HEK293 (cell line): ENCODE results near the gene ZBTB25.

Experiments
- CTCF ChIA-PET: fragments of 350-600 bp; formaldehyde crosslinking; extraction: SDS; loops from one replicate; lab custom pipeline; 2021; ENCODE audit warnings: antibody characterized with exemption; lab: Yijun Ruan, JAX
- POLR2A ChIA-PET: fragments of 300-600 bp; formaldehyde crosslinking; extraction: SDS; loops from one replicate; lab custom pipeline; 2020; ENCODE audit warnings: antibody characterized with exemption, inconsistent platforms; lab: Yijun Ruan, JAX
- H3K27ac ChIP-seq: fragments of 200-500 bp; sonication (Bioruptor generic); 2 replicates; pipeline ENCODE4 v1.5.1; 2014; ENCODE audit warnings: low read depth, low read length, control low read depth, inconsistent platforms; ENCODE audit errors: extremely low read depth
- H3K36me3 ChIP-seq, 2 experiments: fragments of 200-500 bp in 1 of 2; sonication (Bioruptor generic) in 1 of 2; 1 replicate in 1 of 2; 2 replicates in 1 of 2; pipeline ENCODE4 v1.5.1; 2014 to 2017; ENCODE audit warnings: inconsistent platforms in 2 of 2, low read length in 2 of 2; ENCODE audit not compliant: control insufficient read depth in 2 of 2, insufficient read depth in 1 of 2
- H3K4me1 ChIP-seq: fragments of 200-500 bp; sonication (Bioruptor generic); 2 replicates; pipeline ENCODE4 v1.5.1; 2014; ENCODE audit warnings: mild to moderate bottlenecking, low read length, inconsistent platforms; ENCODE audit not compliant: control insufficient read depth, insufficient read depth
- H3K4me3 ChIP-seq: 2 replicates; pipeline ENCODE4 v1.5.1; 2011; ENCODE audit warnings: low read depth, mild to moderate bottlenecking, control low read depth, low read length, moderate library complexity
- H3K9me3 ChIP-seq: fragments of 200-500 bp; sonication (Bioruptor generic); 2 replicates; pipeline ENCODE4 v1.5.1; 2014; ENCODE audit warnings: low read depth, low read length, inconsistent platforms; ENCODE audit not compliant: control insufficient read depth, insufficient read depth
- FEZF1 ChIP-seq: fragments of 450-650 bp; formaldehyde crosslinking; IDR thresholded peaks from 2 replicates; pipeline ENCODE4 v1.5.1; 2016; ENCODE audit warnings: missing biosample characterization, missing genetic modification characterization
- GLI4 ChIP-seq: fragments of 450-650 bp; formaldehyde crosslinking; IDR thresholded peaks from 2 replicates; pipeline ENCODE4 v1.5.1; 2016; ENCODE audit warnings: missing biosample characterization, missing genetic modification characterization
- GLIS2 ChIP-seq: fragments of 450-650 bp; formaldehyde crosslinking; IDR thresholded peaks from 2 replicates; pipeline ENCODE4 v1.5.1; 2016; ENCODE audit warnings: missing biosample characterization, missing genetic modification characterization
- KLF1 ChIP-seq: fragments of 450-650 bp; formaldehyde crosslinking; IDR thresholded peaks from 2 replicates; pipeline ENCODE4 v1.5.1; 2016; ENCODE audit warnings: missing biosample characterization, missing genetic modification characterization
- MEIS1 ChIP-seq: sonication (generic); formaldehyde crosslinking; IDR thresholded peaks from 2 replicates; pipeline ENCODE4 v1.8.1; 2022; ENCODE audit warnings: missing genetic modification reagents, mild to moderate bottlenecking, borderline replicate concordance
- RBAK ChIP-seq: fragments of 450-650 bp; formaldehyde crosslinking; IDR thresholded peaks from 2 replicates; pipeline ENCODE4 v1.5.1; 2016; ENCODE audit warnings: missing biosample characterization, missing genetic modification characterization
- REPIN1 ChIP-seq: fragments of 450-650 bp; formaldehyde crosslinking; IDR thresholded peaks from 2 replicates; pipeline ENCODE4 v1.5.1; 2017; ENCODE audit warnings: missing biosample characterization, missing genetic modification characterization, low read depth
- SETDB1 ChIP-seq: IDR thresholded peaks from one replicate; pipeline ENCODE4 v1.6.1; 2017; ENCODE audit warnings: mild to moderate bottlenecking, low read length, moderate library complexity, mixed read lengths; ENCODE audit not compliant: insufficient read length
- TRIM28 ChIP-seq: IDR thresholded peaks from 2 replicates; pipeline ENCODE4 v1.6.1; 2011; ENCODE audit warnings: low read length, control low read depth, borderline replicate concordance
- ZBTB21 ChIP-seq: fragments of 450-650 bp; formaldehyde crosslinking; IDR thresholded peaks from 2 replicates; pipeline ENCODE4 v1.5.1; 2017; ENCODE audit warnings: missing biosample characterization, missing genetic modification characterization
- ZBTB48 ChIP-seq: fragments of 450-650 bp; formaldehyde crosslinking; IDR thresholded peaks from 2 replicates; pipeline ENCODE4 v1.5.1; 2016; ENCODE audit warnings: missing biosample characterization, missing genetic modification characterization
- ZFP69B ChIP-seq: fragments of 450-650 bp; formaldehyde crosslinking; IDR thresholded peaks from 2 replicates; pipeline ENCODE4 v1.5.1; 2016; ENCODE audit warnings: missing biosample characterization, missing genetic modification characterization
- ZIC2 ChIP-seq: fragments of 450-650 bp; formaldehyde crosslinking; IDR thresholded peaks from 2 replicates; pipeline ENCODE4 v1.5.1; 2016; ENCODE audit warnings: missing biosample characterization, missing genetic modification characterization
- ZNF133 ChIP-seq: fragments of 450-650 bp; formaldehyde crosslinking; IDR thresholded peaks from 2 replicates; pipeline ENCODE4 v1.5.1; 2016; ENCODE audit warnings: missing biosample characterization, missing genetic modification characterization
- ZNF174 ChIP-seq: fragments of 450-650 bp; formaldehyde crosslinking; IDR thresholded peaks from 2 replicates; pipeline ENCODE4 v1.5.0; 2017; ENCODE audit warnings: missing biosample characterization, mild to moderate bottlenecking, missing genetic modification characterization
- ZNF214 ChIP-seq: fragments of 450-650 bp; formaldehyde crosslinking; IDR thresholded peaks from 2 replicates; pipeline ENCODE4 v1.5.1; 2017; ENCODE audit warnings: missing biosample characterization, mild to moderate bottlenecking, missing genetic modification characterization, borderline replicate concordance
- ZNF223 ChIP-seq: fragments of 450-650 bp; formaldehyde crosslinking; IDR thresholded peaks from 2 replicates; pipeline ENCODE4 v1.5.1; 2016; ENCODE audit warnings: missing biosample characterization, missing genetic modification characterization
- ZNF24 ChIP-seq: fragments of 450-650 bp; formaldehyde crosslinking; IDR thresholded peaks from 2 replicates; pipeline ENCODE4 v1.5.1; 2016; ENCODE audit warnings: missing biosample characterization, missing genetic modification characterization
- ZNF426 ChIP-seq: fragments of 450-650 bp; formaldehyde crosslinking; IDR thresholded peaks from 2 replicates; pipeline ENCODE4 v1.5.1; 2017; ENCODE audit warnings: missing biosample characterization, missing genetic modification characterization, mild to moderate bottlenecking, inconsistent platforms, moderate library complexity
- ZNF433 ChIP-seq: fragments of 450-650 bp; formaldehyde crosslinking; IDR thresholded peaks from 2 replicates; pipeline ENCODE4 v1.5.1; 2016; ENCODE audit warnings: missing biosample characterization, missing genetic modification characterization, low read depth
- ZNF600 ChIP-seq: fragments of 450-650 bp; formaldehyde crosslinking; IDR thresholded peaks from 2 replicates; pipeline ENCODE4 v1.5.1; 2016; ENCODE audit warnings: missing biosample characterization, missing genetic modification characterization
- ZNF664 ChIP-seq: fragments of 450-650 bp; formaldehyde crosslinking; IDR thresholded peaks from 2 replicates; pipeline ENCODE4 v1.5.1; 2016; ENCODE audit warnings: missing biosample characterization, missing genetic modification characterization
- ZNF768 ChIP-seq: fragments of 450-650 bp; formaldehyde crosslinking; IDR thresholded peaks from 2 replicates; pipeline ENCODE4 v1.5.1; 2018; ENCODE audit warnings: missing biosample characterization, mild to moderate bottlenecking, missing genetic modification characterization
- ZNF830 ChIP-seq: fragments of 450-650 bp; IDR thresholded peaks from 2 replicates; pipeline ENCODE4 v1.5.0; 2018; ENCODE audit warnings: missing biosample characterization, missing genetic modification characterization, low read depth, mild to moderate bottlenecking, moderate library complexity
- ZNF843 ChIP-seq: fragments of 450-650 bp; formaldehyde crosslinking; IDR thresholded peaks from 2 replicates; pipeline ENCODE4 v1.5.1; 2016; ENCODE audit warnings: missing biosample characterization, missing genetic modification characterization
- ZSCAN23 ChIP-seq: fragments of 450-650 bp; formaldehyde crosslinking; IDR thresholded peaks from 2 replicates; pipeline ENCODE4 v1.5.1; 2016; ENCODE audit warnings: missing biosample characterization, missing genetic modification characterization
- TF ChIP-seq, protein P1 (sequence below): fragments of 450-650 bp; formaldehyde crosslinking; IDR thresholded peaks from 2 replicates; pipeline ENCODE4 v1.5.1; 2016; ENCODE audit warnings: missing biosample characterization, missing genetic modification characterization, borderline replicate concordance
- TF ChIP-seq, protein P2 (sequence below): fragments of 450-650 bp; formaldehyde crosslinking; conservative IDR thresholded peaks from 2 replicates; pipeline ENCODE4 v1.5.1; 2016; ENCODE audit warnings: low read depth, missing biosample characterization, missing genetic modification characterization
- TF ChIP-seq, protein P3 (sequence below): fragments of 450-650 bp; formaldehyde crosslinking; IDR thresholded peaks from 2 replicates; pipeline ENCODE4 v1.5.1; 2016; ENCODE audit warnings: missing biosample characterization, missing genetic modification characterization, borderline replicate concordance

ZBTB25 gene

DNA sequence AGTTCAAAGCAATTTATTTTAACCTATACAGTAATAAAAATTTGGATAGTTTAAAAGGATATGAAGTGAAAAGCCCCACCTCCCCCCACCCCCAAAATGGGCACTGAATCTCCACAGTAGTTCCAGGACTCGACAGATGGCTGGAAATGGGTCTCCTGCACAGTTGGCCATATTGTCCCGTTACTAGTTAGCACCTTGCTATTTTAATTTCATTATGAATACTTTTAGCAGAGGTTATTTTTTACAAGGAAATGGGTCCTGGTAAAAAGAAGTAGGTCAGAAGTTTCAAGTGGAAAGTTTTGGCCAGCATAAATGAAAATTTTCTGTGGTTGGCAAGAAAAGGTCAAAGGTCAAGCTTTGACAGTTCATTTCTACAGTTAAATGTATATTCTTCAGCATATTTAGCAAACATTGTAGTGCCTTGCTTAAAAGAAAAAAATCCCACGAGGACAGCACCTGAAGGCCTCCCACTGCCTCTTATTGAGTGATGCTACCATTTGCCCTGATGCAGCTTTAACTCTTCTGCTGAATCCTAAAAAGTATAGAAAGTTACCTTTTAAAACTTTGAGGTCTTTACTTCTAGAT is 87.2 kb downstream of the ZBTB25 start:
- H3K36me3 ChIP-seq: peaks cover 73 to 89% of the 10 kb centered on the region in 2 experiments
- POLR2A ChIA-PET: no interaction called here
- CTCF ChIA-PET: interaction anchor here (0.6 to 8.7 kb wide), 3 partner anchors 16 to 106 kb away, joined by 3 to 88 read pairs (median 3); no protein-coding TSS in a partner anchor

DNA sequence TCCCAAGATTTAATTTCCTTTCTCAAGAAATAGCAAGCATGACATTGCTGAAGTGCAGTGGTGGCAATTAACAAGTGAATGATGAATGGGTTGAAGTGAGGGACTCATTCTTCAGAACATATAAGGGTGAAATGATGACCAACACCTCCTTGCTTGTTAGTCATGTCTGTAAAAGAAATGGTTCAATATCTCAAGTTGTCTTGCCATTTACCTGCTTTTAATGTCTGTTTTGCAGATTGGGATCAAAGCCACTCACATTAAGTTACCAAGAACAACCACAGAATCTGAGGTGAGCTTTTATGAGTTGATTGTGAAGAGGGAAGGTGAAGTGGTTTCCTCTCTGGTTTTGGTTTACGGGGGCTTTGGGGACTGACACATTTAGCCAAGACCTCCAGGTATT is 91.4 kb downstream of the ZBTB25 start:
- Histone ChIP-seq H3K27ac (no peak overlapping the region), H3K4me1 (no peaks in the 10 kb centered on the region), H3K36me3 (peaks cover 60 to 85% of the 10 kb centered on the region in 2 experiments), H3K4me3 (no peak overlapping the region), H3K9me3 (no peaks in the 10 kb centered on the region)
- CTCF ChIA-PET: interaction anchor here (0.6 to 1.5 kb wide), 3 partner anchors 18 to 563 kb away, joined by 3 to 6 read pairs (median 4); no protein-coding TSS in a partner anchor
- TF ChIP-seq ZNF433 (tag by site-specific recombination) (no peak), ZNF24 (tag by site-specific recombination) (no peak), ZNF426 (tag by site-specific recombination) (no peak), GLIS2 (tag by site-specific recombination) (no peak), ZFP69B (tag by site-specific recombination) (no peak), MEIS1 (CRISPR knock-in tag) (no peak), ZNF133 (tag by site-specific recombination) (no peak), RBAK (tag by site-specific recombination) (no peak), ZSCAN23 (tag by site-specific recombination) (no peak)
- TF ChIP-seq, protein P1, sequence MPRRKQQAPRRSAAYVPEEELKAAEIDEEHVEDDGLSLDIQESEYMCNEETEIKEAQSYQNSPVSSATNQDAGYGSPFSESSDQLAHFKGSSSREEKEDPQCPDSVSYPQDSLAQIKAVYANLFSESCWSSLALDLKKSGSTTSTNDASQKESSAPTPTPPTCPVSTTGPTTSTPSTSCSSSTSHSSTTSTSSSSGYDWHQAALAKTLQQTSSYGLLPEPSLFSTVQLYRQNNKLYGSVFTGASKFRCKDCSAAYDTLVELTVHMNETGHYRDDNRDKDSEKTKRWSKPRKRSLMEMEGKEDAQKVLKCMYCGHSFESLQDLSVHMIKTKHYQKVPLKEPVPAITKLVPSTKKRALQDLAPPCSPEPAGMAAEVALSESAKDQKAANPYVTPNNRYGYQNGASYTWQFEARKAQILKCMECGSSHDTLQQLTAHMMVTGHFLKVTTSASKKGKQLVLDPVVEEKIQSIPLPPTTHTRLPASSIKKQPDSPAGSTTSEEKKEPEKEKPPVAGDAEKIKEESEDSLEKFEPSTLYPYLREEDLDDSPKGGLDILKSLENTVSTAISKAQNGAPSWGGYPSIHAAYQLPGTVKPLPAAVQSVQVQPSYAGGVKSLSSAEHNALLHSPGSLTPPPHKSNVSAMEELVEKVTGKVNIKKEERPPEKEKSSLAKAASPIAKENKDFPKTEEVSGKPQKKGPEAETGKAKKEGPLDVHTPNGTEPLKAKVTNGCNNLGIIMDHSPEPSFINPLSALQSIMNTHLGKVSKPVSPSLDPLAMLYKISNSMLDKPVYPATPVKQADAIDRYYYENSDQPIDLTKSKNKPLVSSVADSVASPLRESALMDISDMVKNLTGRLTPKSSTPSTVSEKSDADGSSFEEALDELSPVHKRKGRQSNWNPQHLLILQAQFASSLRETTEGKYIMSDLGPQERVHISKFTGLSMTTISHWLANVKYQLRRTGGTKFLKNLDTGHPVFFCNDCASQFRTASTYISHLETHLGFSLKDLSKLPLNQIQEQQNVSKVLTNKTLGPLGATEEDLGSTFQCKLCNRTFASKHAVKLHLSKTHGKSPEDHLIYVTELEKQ: no peak
- POLR2A ChIA-PET: no interaction called here

More for the DNA sequence above, 87.2 kb downstream of the ZBTB25 start:
- Histone ChIP-seq H3K27ac (no peak overlapping the region), H3K4me1 (no peaks in the 10 kb centered on the region), H3K9me3 (no peaks in the 10 kb centered on the region), H3K4me3 (no peak overlapping the region)
- TF ChIP-seq GLI4 (tag by site-specific recombination) (no peak), ZNF830 (no peak), ZBTB48 (tag by site-specific recombination) (no peak), ZNF600 (tag by site-specific recombination) (no peak), TRIM28 (no peak), FEZF1 (tag by site-specific recombination) (no peak), ZNF843 (tag by site-specific recombination) (no peak), ZIC2 (tag by site-specific recombination) (no peak), ZBTB21 (tag by site-specific recombination) (no peak), ZNF214 (no peak), ZNF768 (tag by site-specific recombination) (no peak), ZNF174 (tag by site-specific recombination) (no peak), ZNF664 (tag by site-specific recombination) (no peak), ZNF223 (tag by site-specific recombination) (no peak), REPIN1 (tag by site-specific recombination) (no peak), SETDB1 (no peak), KLF1 (no peak)
- TF ChIP-seq, protein P2, sequence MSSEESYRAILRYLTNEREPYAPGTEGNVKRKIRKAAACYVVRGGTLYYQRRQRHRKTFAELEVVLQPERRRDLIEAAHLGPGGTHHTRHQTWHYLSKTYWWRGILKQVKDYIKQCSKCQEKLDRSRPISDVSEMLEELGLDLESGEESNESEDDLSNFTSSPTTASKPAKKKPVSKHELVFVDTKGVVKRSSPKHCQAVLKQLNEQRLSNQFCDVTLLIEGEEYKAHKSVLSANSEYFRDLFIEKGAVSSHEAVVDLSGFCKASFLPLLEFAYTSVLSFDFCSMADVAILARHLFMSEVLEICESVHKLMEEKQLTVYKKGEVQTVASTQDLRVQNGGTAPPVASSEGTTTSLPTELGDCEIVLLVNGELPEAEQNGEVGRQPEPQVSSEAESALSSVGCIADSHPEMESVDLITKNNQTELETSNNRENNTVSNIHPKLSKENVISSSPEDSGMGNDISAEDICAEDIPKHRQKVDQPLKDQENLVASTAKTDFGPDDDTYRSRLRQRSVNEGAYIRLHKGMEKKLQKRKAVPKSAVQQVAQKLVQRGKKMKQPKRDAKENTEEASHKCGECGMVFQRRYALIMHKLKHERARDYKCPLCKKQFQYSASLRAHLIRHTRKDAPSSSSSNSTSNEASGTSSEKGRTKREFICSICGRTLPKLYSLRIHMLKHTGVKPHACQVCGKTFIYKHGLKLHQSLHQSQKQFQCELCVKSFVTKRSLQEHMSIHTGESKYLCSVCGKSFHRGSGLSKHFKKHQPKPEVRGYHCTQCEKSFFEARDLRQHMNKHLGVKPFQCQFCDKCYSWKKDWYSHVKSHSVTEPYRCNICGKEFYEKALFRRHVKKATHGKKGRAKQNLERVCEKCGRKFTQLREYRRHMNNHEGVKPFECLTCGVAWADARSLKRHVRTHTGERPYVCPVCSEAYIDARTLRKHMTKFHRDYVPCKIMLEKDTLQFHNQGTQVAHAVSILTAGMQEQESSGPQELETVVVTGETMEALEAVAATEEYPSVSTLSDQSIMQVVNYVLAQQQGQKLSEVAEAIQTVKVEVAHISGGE (tag by site-specific recombination): no peak
- TF ChIP-seq, protein P3, sequence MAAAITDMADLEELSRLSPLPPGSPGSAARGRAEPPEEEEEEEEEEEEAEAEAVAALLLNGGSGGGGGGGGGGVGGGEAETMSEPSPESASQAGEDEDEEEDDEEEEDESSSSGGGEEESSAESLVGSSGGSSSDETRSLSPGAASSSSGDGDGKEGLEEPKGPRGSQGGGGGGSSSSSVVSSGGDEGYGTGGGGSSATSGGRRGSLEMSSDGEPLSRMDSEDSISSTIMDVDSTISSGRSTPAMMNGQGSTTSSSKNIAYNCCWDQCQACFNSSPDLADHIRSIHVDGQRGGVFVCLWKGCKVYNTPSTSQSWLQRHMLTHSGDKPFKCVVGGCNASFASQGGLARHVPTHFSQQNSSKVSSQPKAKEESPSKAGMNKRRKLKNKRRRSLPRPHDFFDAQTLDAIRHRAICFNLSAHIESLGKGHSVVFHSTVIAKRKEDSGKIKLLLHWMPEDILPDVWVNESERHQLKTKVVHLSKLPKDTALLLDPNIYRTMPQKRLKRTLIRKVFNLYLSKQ (tag by site-specific recombination): no peak
